ENCODE measurements around the gene UTP11. TPM values are rescaled to one million over a fixed set of nuclear protein-coding genes. Genes with fewer than 3 reads are reported as not detected.

The UTP11 gene
- total RNA-seq, 2 experiments from 2014 or later, result 8.7 to 9.4 TPM

DNA sequence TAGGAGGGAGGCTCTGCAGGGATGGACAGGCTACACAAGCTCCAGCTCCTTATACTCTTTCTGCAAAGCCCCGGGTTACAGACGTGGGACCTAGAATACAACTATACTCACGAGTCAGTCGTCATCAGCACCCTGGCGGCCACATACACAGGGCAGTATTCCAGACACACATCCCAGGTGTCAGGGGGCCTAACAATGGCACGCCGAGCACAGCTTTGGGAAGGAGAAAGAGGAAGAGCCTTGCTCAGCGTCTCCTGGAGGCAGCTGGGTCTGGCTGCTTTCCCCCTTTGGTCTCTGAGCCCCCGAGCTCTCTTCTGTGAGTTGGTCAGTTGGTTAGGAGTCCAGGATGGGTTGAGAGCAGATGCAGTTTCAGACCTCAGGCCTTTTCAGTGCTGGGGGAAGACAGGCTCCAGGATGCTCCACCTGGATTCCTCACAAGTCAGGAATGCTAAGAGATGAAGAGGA, 38.6 kb downstream of the UTP11 start:
- Mint-ChIP-seq H3K9me3 (no peaks in the 10 kb centered on the region), H3K27me3 (peaks cover 28% of the 10 kb centered on the region), H3K27ac (no peak overlapping the region), H3K36me3 (ENCODE audit: low read depth) (no peaks in the 10 kb centered on the region), H3K4me1 (ENCODE audit: low read depth) (no peaks in the 10 kb centered on the region), H3K4me3 (no peak overlapping the region)
- ATAC-seq (ENCODE audit: poor library complexity) (no peak), DNase-seq (no peak)
- TF ChIP-seq CTCF (IDR thresholded peaks at IDR 0.05), result no peak
- H3K4me3 ChIP-seq (ENCODE audit: low read length), result no peak overlapping the region
- peaks cover 8% of the 10 kb centered on the region for H3K4me1 ChIP-seq (ENCODE audit: insufficient read depth, low read length)
- ChIA-PET POLR2A (no interaction called here), CTCF (no interaction called here)
- no peak overlapping the region for H3K27ac ChIP-seq (ENCODE audit: low read depth in 1 of 2, low read length in 2 of 2)
- H3K9me3 ChIP-seq (ENCODE audit: control insufficient read depth in 1 of 2, insufficient read depth in 1 of 2, low read length in 2 of 2), result peaks cover 0 to 5% of the 10 kb centered on the region in 2 experiments
- no peaks in the 10 kb centered on the region for H3K36me3 ChIP-seq (ENCODE audit: insufficient read depth, low read length)
- intact Hi-C loops (cut with DNase I, micrococcal nuclease), result no loop called here
- peaks cover 0 to 2% of the 10 kb centered on the region in 2 experiments for H3K27me3 ChIP-seq (ENCODE audit: control insufficient read depth in 1 of 2, insufficient read depth in 2 of 2, low read length in 2 of 2)

DNA sequence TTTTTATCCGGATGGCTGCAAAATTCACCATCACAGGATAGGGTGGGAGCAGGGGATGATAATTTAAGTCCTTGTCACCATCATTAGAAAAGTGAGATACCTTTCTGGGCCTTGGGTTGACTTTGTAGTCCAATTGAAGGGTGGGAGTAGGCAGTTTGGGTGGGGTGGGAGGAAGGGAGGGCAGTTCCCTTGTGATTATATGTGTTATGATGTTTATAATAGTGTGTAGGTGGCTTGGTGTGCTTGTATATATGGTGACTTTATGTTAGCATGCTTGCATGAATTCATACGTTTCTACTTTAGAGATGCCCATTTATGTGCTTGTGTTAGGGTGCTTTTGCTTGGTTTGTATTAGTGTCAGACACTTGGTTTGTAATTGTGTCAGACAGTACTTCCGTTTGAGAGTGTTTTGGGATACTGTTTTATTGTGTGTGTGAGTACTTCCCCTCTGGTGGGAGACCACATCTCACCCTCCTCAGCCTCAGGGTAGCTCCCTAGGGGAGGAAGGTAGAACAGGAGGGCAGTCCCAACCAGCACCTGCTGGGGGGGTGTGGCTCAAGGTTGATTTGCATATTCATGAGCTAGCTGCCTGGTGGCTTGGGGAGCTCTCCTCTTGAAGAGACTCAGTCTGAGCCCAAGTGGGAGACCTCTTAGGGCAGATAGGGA, 40.3 kb downstream of the UTP11 start:
- Histone ChIP-seq H3K4me1 (ENCODE audit: insufficient read depth, low read length) (peaks cover 3% of the 10 kb centered on the region), H3K9me3 (ENCODE audit: control insufficient read depth in 1 of 2, insufficient read depth in 1 of 2, low read length in 2 of 2) (no peaks in the 10 kb centered on the region), H3K27ac (ENCODE audit: low read depth in 1 of 2, low read length in 2 of 2) (no peak overlapping the region), H3K4me3 (ENCODE audit: low read length) (no peak overlapping the region), H3K27me3 (ENCODE audit: control insufficient read depth in 1 of 2, insufficient read depth in 2 of 2, low read length in 2 of 2) (no peaks in the 10 kb centered on the region), H3K36me3 (ENCODE audit: insufficient read depth, low read length) (no peaks in the 10 kb centered on the region)
- no peak overlapping the region for H3K4me3 Mint-ChIP-seq
- no peak for TF ChIP-seq CTCF (IDR thresholded peaks at IDR 0.05)
- CTCF ChIA-PET, result no interaction called here
- DNase-seq (peak in 1 of 14 experiments; percentile 38), ATAC-seq (ENCODE audit: poor library complexity) (peak; percentile 44)
- no peaks in the 10 kb centered on the region for H3K4me1 Mint-ChIP-seq (ENCODE audit: low read depth)
- peaks cover 22% of the 10 kb centered on the region for H3K27me3 Mint-ChIP-seq
- POLR2A ChIA-PET, result no interaction called here
- intact Hi-C loops (cut with DNase I, micrococcal nuclease), result no loop called here
- no peaks in the 10 kb centered on the region for H3K36me3 Mint-ChIP-seq (ENCODE audit: low read depth)
- H3K9me3 Mint-ChIP-seq, result no peaks in the 10 kb centered on the region
- H3K27ac Mint-ChIP-seq, result no peak overlapping the region

- CTCF ChIA-PET, result no interaction called here
- Mint-ChIP-seq H3K4me3 (no peak overlapping the region), H3K9me3 (no peaks in the 10 kb centered on the region)
Measured at GRCh38 chr1:38053416-38054091, 41.0 kb downstream of the UTP11 start.

More at GRCh38 chr1:38053416-38054091, 41.0 kb downstream of the UTP11 start:
- H3K27me3 Mint-ChIP-seq, result peaks cover 17% of the 10 kb centered on the region
- Histone ChIP-seq H3K27me3 (ENCODE audit: control insufficient read depth in 1 of 2, insufficient read depth in 2 of 2, low read length in 2 of 2) (no peaks in the 10 kb centered on the region), H3K36me3 (ENCODE audit: insufficient read depth, low read length) (no peaks in the 10 kb centered on the region), H3K4me3 (ENCODE audit: low read length) (no peak overlapping the region), H3K9me3 (ENCODE audit: control insufficient read depth in 1 of 2, insufficient read depth in 1 of 2, low read length in 2 of 2) (no peaks in the 10 kb centered on the region), H3K27ac (ENCODE audit: low read depth in 1 of 2, low read length in 2 of 2) (no peak overlapping the region), H3K4me1 (ENCODE audit: insufficient read depth, low read length) (peaks cover 3% of the 10 kb centered on the region)
- H3K27ac Mint-ChIP-seq, result no peak overlapping the region
- intact Hi-C loops (cut with DNase I, micrococcal nuclease), result no loop called here
- no peak for TF ChIP-seq CTCF (IDR thresholded peaks at IDR 0.05)
- H3K36me3 Mint-ChIP-seq (ENCODE audit: low read depth), result no peaks in the 10 kb centered on the region
- H3K4me1 Mint-ChIP-seq (ENCODE audit: low read depth), result no peaks in the 10 kb centered on the region
- ATAC-seq (ENCODE audit: poor library complexity), result no peak
- no peak for DNase-seq
- POLR2A ChIA-PET, result no interaction called here
